Lower lobe of right lung (tissue), 2 donors: ENCODE data around the gene STING1. TPM values are rescaled to one million over a fixed set of nuclear protein-coding genes. Genes with fewer than 3 reads are reported as not detected.
A peak's percentile ranks its signal among the peaks of the same experiment; 100 is the strongest.
"Not testable (repeated sequence)": the region's sequence is repeated elsewhere in the genome, so short reads cannot be mapped to it uniquely, and the experiment has no call there.

Experiments used
- ATAC-seq, 2 donors: fragments of 200-7000 bp; cut with Tn5 transposase; one replicate each; pipeline ENCODE4 v1.9.1; 2020 to 2022; ENCODE audit warnings: mild to moderate bottlenecking in 2 of 2, moderate library complexity in 2 of 2
- DNase-seq: peaks from one replicate; pipeline ENCODE4 v3.0.0-alpha.2; 2020
- H3K27ac ChIP-seq: fragments of 200-600 bp; one replicate; pipeline ENCODE4 v1.8.0; 2022
- H3K27me3 ChIP-seq: fragments of 200-600 bp; one replicate; pipeline ENCODE4 v1.8.0; 2022; ENCODE audit warnings: low read depth
- H3K36me3 ChIP-seq: fragments of 200-600 bp; one replicate; pipeline ENCODE4 v1.8.0; 2022; ENCODE audit warnings: mild to moderate bottlenecking
- H3K4me1 ChIP-seq: fragments of 200-600 bp; one replicate; pipeline ENCODE4 v1.8.0; 2022
- H3K4me3 ChIP-seq: fragments of 200-600 bp; one replicate; pipeline ENCODE4 v1.8.0; 2022; ENCODE audit warnings: mild to moderate bottlenecking
- H3K9me3 ChIP-seq: fragments of 200-600 bp; one replicate; pipeline ENCODE4 v1.8.0; 2022
- intact Hi-C: fragments of 100-400 bp; cut with DNase I; formaldehyde crosslinking; loops from one replicate; pipeline ENCODE4 v1.11.0; 2022
- total RNA-seq: library from RNA; stranded (reverse); fragmentation: NEBNext Ultra II Directional; extraction: Animal tissue kit (Norgen Biotek cat#: 25700); gene quantifications from one replicate; pipeline ENCODE4 v1.2.1, GENCODE V29; 2021
- TF ChIP-seq, protein P1 (sequence below): fragments of 200-600 bp; IDR thresholded peaks from one replicate; pipeline ENCODE4 v1.8.0; 2022; ENCODE audit warnings: antibody characterized with exemption, mild to moderate bottlenecking
- donor health status: DM: no; HTN: yes; CAD: no; lungs with severe emphysema.

The STING1 gene
- total RNA-seq, 1 donor from 2014 or later: 120 TPM

- Histone ChIP-seq H3K4me3 (no peak overlapping the region), H3K27me3 (no peaks in the 10 kb centered on the region), H3K36me3 (no peaks in the 10 kb centered on the region), H3K4me1 (peaks cover 14% of the 10 kb centered on the region), H3K27ac (no peak overlapping the region), H3K9me3 (no peaks in the 10 kb centered on the region)
- intact Hi-C loops: loop anchor here (10.0 kb wide), 1 partner anchor 89 kb away; no protein-coding TSS in a partner anchor
- DNase-seq (no peak), ATAC-seq (no peak)
- TF ChIP-seq, protein P1, sequence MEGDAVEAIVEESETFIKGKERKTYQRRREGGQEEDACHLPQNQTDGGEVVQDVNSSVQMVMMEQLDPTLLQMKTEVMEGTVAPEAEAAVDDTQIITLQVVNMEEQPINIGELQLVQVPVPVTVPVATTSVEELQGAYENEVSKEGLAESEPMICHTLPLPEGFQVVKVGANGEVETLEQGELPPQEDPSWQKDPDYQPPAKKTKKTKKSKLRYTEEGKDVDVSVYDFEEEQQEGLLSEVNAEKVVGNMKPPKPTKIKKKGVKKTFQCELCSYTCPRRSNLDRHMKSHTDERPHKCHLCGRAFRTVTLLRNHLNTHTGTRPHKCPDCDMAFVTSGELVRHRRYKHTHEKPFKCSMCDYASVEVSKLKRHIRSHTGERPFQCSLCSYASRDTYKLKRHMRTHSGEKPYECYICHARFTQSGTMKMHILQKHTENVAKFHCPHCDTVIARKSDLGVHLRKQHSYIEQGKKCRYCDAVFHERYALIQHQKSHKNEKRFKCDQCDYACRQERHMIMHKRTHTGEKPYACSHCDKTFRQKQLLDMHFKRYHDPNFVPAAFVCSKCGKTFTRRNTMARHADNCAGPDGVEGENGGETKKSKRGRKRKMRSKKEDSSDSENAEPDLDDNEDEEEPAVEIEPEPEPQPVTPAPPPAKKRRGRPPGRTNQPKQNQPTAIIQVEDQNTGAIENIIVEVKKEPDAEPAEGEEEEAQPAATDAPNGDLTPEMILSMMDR: no peak
Measured at GRCh38 chr5:139513852-139514485, 31.4 kb upstream of the STING1 start.

- peak; percentile 86 to 89 for ATAC-seq
- H3K36me3 ChIP-seq, H3K4me3 ChIP-seq, H3K9me3 ChIP-seq, H3K27ac ChIP-seq, H3K27me3 ChIP-seq: not testable (repeated sequence)
- DNase-seq: peak; percentile 88
- peaks cover 11% of the 10 kb centered on the region for H3K4me1 ChIP-seq
- intact Hi-C loops: loop anchor here (10.0 kb wide), 1 partner anchor 89 kb away; no protein-coding TSS in a partner anchor
- TF ChIP-seq, protein P1: peak; percentile 80
Measured at GRCh38 chr5:139513434-139513833, 30.9 kb upstream of the STING1 start.

- H3K4me3 ChIP-seq: no peak overlapping the region
- no peak for ATAC-seq
- no peaks in the 10 kb centered on the region for H3K9me3 ChIP-seq
- no peaks in the 10 kb centered on the region for H3K27me3 ChIP-seq
- intact Hi-C loops: loop anchor here (10.0 kb wide), 1 partner anchor 88 kb away; no protein-coding TSS in a partner anchor
- H3K4me1 ChIP-seq: peaks cover 7% of the 10 kb centered on the region
- H3K27ac ChIP-seq: no peak overlapping the region
- TF ChIP-seq, protein P1: no peak
- no peak for DNase-seq
- H3K36me3 ChIP-seq: no peaks in the 10 kb centered on the region
Measured at GRCh38 chr5:139512786-139513390, 30.3 kb upstream of the STING1 start.

DNA sequence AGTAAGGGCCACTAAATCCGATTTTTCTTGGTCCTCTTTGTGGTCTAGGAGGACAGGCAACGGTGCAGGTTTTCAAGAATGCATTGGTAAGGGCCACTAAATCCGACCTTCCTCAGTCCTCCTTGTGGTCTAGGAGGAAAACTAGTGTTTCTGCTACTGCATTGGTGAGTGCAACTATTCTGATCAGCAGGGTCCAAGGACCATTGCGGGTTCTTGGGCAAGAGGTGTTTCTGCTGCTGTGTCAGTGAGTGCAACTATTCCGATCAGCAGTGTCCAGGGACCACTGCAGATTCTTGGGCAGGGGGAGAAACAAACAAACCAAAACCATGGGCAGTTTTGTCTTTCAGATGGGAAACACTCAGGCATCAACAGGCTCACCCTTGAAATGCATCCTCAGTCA lies 22.2 kb upstream of the STING1 start:
- DNase-seq, ATAC-seq, H3K4me3 ChIP-seq, H3K27me3 ChIP-seq, H3K9me3 ChIP-seq, intact Hi-C loops, H3K27ac ChIP-seq, H3K4me1 ChIP-seq, H3K36me3 ChIP-seq: not testable (repeated sequence)

GRCh38 chr5:139503879-139504278 lies 21.3 kb upstream of the STING1 start:
- H3K4me3 ChIP-seq, DNase-seq, H3K27me3 ChIP-seq, H3K27ac ChIP-seq, ATAC-seq, H3K36me3 ChIP-seq, H3K9me3 ChIP-seq, intact Hi-C loops, H3K4me1 ChIP-seq: not testable (repeated sequence)

DNA sequence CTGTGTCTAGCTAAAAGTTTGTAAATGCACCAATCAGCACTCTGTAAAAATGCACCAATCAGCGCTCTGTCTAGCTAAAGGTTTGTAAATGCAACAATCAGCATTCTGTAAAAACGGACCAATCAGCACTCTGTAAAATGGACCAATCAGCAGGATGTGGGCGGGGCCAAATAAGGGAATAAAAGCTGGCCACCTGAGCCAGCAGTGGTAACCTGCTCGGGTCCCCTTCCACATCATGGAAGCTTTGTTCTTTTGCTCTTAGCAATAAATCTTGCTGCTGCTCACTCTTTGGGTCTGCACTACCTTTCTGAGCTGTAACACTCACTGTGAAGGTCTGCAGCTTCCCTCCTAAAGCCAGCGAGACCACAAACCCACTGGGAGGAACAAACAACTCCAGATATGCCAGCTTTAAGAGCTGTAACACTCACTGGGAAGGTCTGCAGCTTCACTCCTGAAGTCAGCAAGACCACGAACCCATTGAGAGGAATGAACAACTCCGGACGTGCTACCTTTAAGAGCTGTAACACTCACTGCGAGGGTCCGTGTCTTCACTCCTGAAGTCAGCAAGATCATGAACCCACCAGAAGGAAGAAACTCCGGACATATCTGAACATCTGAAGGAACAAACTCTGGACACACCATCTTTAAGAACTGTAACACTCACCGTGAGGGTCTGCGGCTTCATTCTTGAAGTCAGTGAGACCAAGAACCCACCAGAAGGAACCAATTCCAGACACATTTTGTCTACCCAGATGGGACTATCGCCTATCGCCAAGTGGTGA lies 20.7 kb upstream of the STING1 start:
- ATAC-seq, H3K4me3 ChIP-seq: not testable (repeated sequence)

More for the DNA sequence above, 20.7 kb upstream of the STING1 start:
- H3K9me3 ChIP-seq, H3K36me3 ChIP-seq, intact Hi-C loops, DNase-seq, H3K27ac ChIP-seq, H3K27me3 ChIP-seq, H3K4me1 ChIP-seq: not testable (repeated sequence)
